CD14-positive monocyte (primary cell): ENCODE measurements around the gene BCDIN3D. TPM values are rescaled to one million over a fixed set of nuclear protein-coding genes. Genes with fewer than 3 reads are reported as not detected.

Experiments
- DNase-seq, 3 donors: peaks; one replicate each; pipeline ENCODE4 v3.0.0-alpha.2; 2011 to 2022
- H2AFZ ChIP-seq: 2 replicates; pipeline ENCODE4 v1.6.0; 2012; ENCODE audit warnings: mild to moderate bottlenecking, low read depth, low read length, inconsistent platforms; ENCODE audit not compliant: insufficient read depth, poor library complexity, severe bottlenecking
- H3K27ac ChIP-seq, 2 donors: 1 replicate in 1 of 2; 2 replicates in 1 of 2; pipeline ENCODE4 v1.5.1; 2012 to 2013; ENCODE audit warnings: low read length in 2 of 2, control low read depth in 1 of 2, inconsistent platforms in 1 of 2, low read depth in 1 of 2, mild to moderate bottlenecking in 1 of 2
- H3K27me3 ChIP-seq, 2 donors: one replicate each; pipeline versions ENCODE4 v1.6.0 to v1.6.1; 2011 to 2013; ENCODE audit warnings: low read length in 2 of 2; ENCODE audit not compliant: control insufficient read depth in 2 of 2, insufficient read depth in 2 of 2
- H3K36me3 ChIP-seq, 2 donors: replicated peaks in 1 of 2; 1 replicate in 1 of 2; 2 replicates in 1 of 2; pipeline versions ENCODE4 v1.5.1 to v1.6.1; 2012 to 2013; ENCODE audit warnings: low read length in 2 of 2, control low read depth in 1 of 2, inconsistent platforms in 1 of 2, mild to moderate bottlenecking in 1 of 2; ENCODE audit not compliant: insufficient read depth in 2 of 2, control insufficient read depth in 1 of 2
- H3K4me1 ChIP-seq, 2 donors: 1 replicate in 1 of 2; 2 replicates in 1 of 2; pipeline versions ENCODE4 v1.5.1 to v1.6.1; 2012 to 2013; ENCODE audit warnings: low read length in 2 of 2, control low read depth in 1 of 2, inconsistent platforms in 1 of 2, mild to moderate bottlenecking in 1 of 2, moderate library complexity in 1 of 2; ENCODE audit not compliant: insufficient read depth in 2 of 2, control insufficient read depth in 1 of 2
- H3K4me2 ChIP-seq: replicated peaks from 2 replicates; pipeline ENCODE3; 2012; ENCODE audit warnings: low read length, moderate library complexity, mild to moderate bottlenecking; ENCODE audit not compliant: poor library complexity, severe bottlenecking; ENCODE audit errors: extremely low read depth
- H3K4me3 ChIP-seq, 3 experiments: fragments of 200-600 bp in 1 of 3; sonication (generic) in 1 of 3; replicated peaks in 1 of 3; 1 replicate in 2 of 3; 2 replicates in 1 of 3; pipeline ENCODE4 v1.5.1; 2011 to 2013; ENCODE audit warnings: low read length in 3 of 3, mild to moderate bottlenecking in 3 of 3, control low read depth in 2 of 3, low read depth in 2 of 3, inconsistent platforms in 1 of 3, moderate library complexity in 1 of 3
- H3K79me2 ChIP-seq: 2 replicates; pipeline ENCODE4 v1.6.0; 2012; ENCODE audit warnings: mild to moderate bottlenecking, control low read depth, inconsistent platforms, low read length, moderate library complexity; ENCODE audit not compliant: insufficient read depth
- H3K9ac ChIP-seq: 2 replicates; pipeline ENCODE4 v1.6.0; 2017; ENCODE audit warnings: low read length, mild to moderate bottlenecking; ENCODE audit not compliant: insufficient read depth, poor library complexity, severe bottlenecking
- H3K9me3 ChIP-seq, 2 donors: replicated peaks in 1 of 2; 1 replicate in 1 of 2; 2 replicates in 1 of 2; pipeline versions ENCODE4 v1.5.1 to v1.6.1; 2012 to 2013; ENCODE audit warnings: low read length in 2 of 2, control low read depth in 1 of 2; ENCODE audit not compliant: control insufficient read depth in 1 of 2, insufficient read depth in 1 of 2
- H4K20me1 ChIP-seq: 2 replicates; pipeline ENCODE4 v1.6.0; 2012; ENCODE audit warnings: mild to moderate bottlenecking, low read length, control low read depth, moderate library complexity; ENCODE audit not compliant: insufficient read depth
- H3K27ac Mint-ChIP-seq, 7 donors: one replicate each; pipeline ENCODE4 v1.8.0; 2020; ENCODE audit warnings: mild to moderate bottlenecking in 7 of 7, mixed read lengths in 7 of 7, moderate library complexity in 6 of 7, inconsistent platforms in 2 of 7
- H3K27me3 Mint-ChIP-seq, 3 donors: one replicate each; pipeline ENCODE4 v1.8.0; 2021 to 2022; ENCODE audit warnings: low read depth in 3 of 3, mild to moderate bottlenecking in 3 of 3, mixed read lengths in 3 of 3, moderate library complexity in 3 of 3, inconsistent platforms in 1 of 3
- H3K36me3 Mint-ChIP-seq, 2 donors: one replicate each; pipeline ENCODE4 v1.8.0; 2020; ENCODE audit warnings: mixed read lengths in 2 of 2, inconsistent platforms in 1 of 2, mild to moderate bottlenecking in 1 of 2
- H3K4me1 Mint-ChIP-seq: one replicate; pipeline ENCODE4 v1.8.0; 2020; ENCODE audit warnings: mild to moderate bottlenecking, mixed read lengths
- H3K4me3 Mint-ChIP-seq, 2 donors: one replicate each; pipeline ENCODE4 v1.8.0; 2020; ENCODE audit warnings: mild to moderate bottlenecking in 2 of 2, mixed read lengths in 2 of 2, moderate library complexity in 1 of 2
- H3K9me3 Mint-ChIP-seq, 7 donors: one replicate each; pipeline ENCODE4 v1.8.0; 2020 to 2022; ENCODE audit warnings: mixed read lengths in 7 of 7, mild to moderate bottlenecking in 6 of 7, moderate library complexity in 6 of 7, inconsistent platforms in 2 of 7
- WGBS: methylation state at CpG from one replicate; pipeline ENCODE4 v1.1.5; 2013; ENCODE audit warnings: missing lambda C conversion rate; ENCODE audit not compliant: insufficient coverage; 5-methylcytosine and 5-hydroxymethylcytosine counted together
- intact Hi-C, 2 donors: fragments of 100-400 bp; cut with micrococcal nuclease; formaldehyde crosslinking; loops; one replicate each; pipeline versions ENCODE4 v1.15.0 to v1.15.1; 2023
- polyA plus RNA-seq, 3 donors: library from polyadenylated mRNA; depleted of rRNA in 1 of 3; unstranded in 2 of 3; stranded (reverse) in 1 of 3; fragments of 300-500 nt in 2 of 3; fragments of >200 nt in 1 of 3; fragmentation: Illumina TruSeq in 2 of 3; gene quantifications; 1 replicate in 2 of 3; 2 replicates in 1 of 3; pipeline ENCODE4 v1.2.3, GENCODE V29; 2012 to 2021
- TF ChIP-seq, protein P1 (sequence below): fragments of 200-600 bp; IDR thresholded peaks from one replicate; pipeline ENCODE4 v1.8.0; 2022; ENCODE audit warnings: antibody characterized with exemption, mild to moderate bottlenecking

The BCDIN3D gene
- polyA plus RNA-seq, 3 donors: 0.71 to 1.2 (median 1.0) TPM

DNA sequence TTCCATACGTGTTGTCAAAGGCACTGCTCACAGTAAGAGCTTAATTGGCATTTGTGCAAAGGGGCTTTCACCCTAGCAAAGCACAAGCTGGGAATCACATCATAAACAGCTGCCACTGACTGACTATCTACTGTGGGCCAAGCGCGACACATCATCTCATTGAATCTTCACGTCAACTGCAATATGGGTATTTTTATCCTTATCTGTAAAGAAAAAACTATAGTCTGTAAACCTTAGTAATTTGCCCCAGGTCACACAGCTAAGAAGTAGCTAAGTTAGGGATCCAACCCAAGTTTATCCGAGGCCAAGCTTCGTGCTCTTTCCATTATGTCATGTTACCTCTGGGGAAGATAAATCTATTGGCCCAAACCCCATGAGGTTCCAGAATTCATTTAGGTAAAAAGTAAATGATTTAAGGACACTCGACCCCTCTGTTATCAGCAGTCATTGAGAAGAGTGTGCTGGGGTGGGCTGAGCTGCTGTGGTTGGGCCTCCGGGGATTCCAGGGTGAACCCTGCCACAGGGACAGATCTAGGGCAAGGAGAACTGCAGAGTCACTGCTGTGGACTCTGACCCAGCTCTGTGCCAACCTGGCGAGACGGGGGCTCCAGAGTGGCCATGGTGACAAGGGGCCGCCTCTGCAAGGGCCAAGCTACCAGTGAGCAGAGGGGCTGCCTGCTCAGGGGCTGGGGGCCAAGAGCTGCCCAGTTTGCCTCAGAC is 42.3 kb downstream of the BCDIN3D start:
- H3K27ac ChIP-seq: no peak overlapping the region
- H3K4me3 ChIP-seq: no peak overlapping the region
- WGBS: 88% methylated on average over 4 of the region's 11 CpGs
- Mint-ChIP-seq H3K27ac (peak overlapping the region in 1 of 7 donors; percentile 61), H3K27me3 (no peaks in the 10 kb centered on the region), H3K36me3 (peaks cover 75 to 90% of the 10 kb centered on the region in 2 donors), H3K9me3 (no peaks in the 10 kb centered on the region), H3K4me3 (no peak overlapping the region), H3K4me1 (peaks cover 17% of the 10 kb centered on the region)
- TF ChIP-seq, protein P1, sequence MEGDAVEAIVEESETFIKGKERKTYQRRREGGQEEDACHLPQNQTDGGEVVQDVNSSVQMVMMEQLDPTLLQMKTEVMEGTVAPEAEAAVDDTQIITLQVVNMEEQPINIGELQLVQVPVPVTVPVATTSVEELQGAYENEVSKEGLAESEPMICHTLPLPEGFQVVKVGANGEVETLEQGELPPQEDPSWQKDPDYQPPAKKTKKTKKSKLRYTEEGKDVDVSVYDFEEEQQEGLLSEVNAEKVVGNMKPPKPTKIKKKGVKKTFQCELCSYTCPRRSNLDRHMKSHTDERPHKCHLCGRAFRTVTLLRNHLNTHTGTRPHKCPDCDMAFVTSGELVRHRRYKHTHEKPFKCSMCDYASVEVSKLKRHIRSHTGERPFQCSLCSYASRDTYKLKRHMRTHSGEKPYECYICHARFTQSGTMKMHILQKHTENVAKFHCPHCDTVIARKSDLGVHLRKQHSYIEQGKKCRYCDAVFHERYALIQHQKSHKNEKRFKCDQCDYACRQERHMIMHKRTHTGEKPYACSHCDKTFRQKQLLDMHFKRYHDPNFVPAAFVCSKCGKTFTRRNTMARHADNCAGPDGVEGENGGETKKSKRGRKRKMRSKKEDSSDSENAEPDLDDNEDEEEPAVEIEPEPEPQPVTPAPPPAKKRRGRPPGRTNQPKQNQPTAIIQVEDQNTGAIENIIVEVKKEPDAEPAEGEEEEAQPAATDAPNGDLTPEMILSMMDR: no peak
- no peaks in the 10 kb centered on the region for H3K27me3 ChIP-seq
- intact Hi-C loops: no loop called here
- H3K36me3 ChIP-seq: peaks cover 76 to 97% of the 10 kb centered on the region in 2 donors
- H2AFZ ChIP-seq: no peak overlapping the region
- H3K9ac ChIP-seq: no peak overlapping the region
- H3K4me1 ChIP-seq: peaks cover 17 to 20% of the 10 kb centered on the region in 2 donors
- no peak overlapping the region for H3K4me2 ChIP-seq
- H3K9me3 ChIP-seq: no peaks in the 10 kb centered on the region
- H3K79me2 ChIP-seq: no peaks in the 10 kb centered on the region
- DNase-seq: no peak
- H4K20me1 ChIP-seq: peaks cover 32% of the 10 kb centered on the region

- Histone ChIP-seq H3K36me3 (peaks cover 79 to 97% of the 10 kb centered on the region in 2 donors), H3K9ac (no peak overlapping the region), H3K27me3 (no peaks in the 10 kb centered on the region), H4K20me1 (peaks cover 16% of the 10 kb centered on the region), H3K9me3 (no peaks in the 10 kb centered on the region), H3K4me2 (no peak overlapping the region), H3K4me3 (no peak overlapping the region), H3K79me2 (no peaks in the 10 kb centered on the region), H3K4me1 (peaks cover 17 to 20% of the 10 kb centered on the region in 2 donors), H2AFZ (no peak overlapping the region), H3K27ac (peak overlapping the region in 1 of 2 donors; percentile 77)
- no peak for DNase-seq
- TF ChIP-seq, protein P1: no peak
- no peak overlapping the region for H3K4me3 Mint-ChIP-seq
- H3K27ac Mint-ChIP-seq: peak overlapping the region in 4 of 7 donors; percentile 52 to 82 (median 56)
- H3K9me3 Mint-ChIP-seq: no peaks in the 10 kb centered on the region
- peaks cover 65 to 88% of the 10 kb centered on the region in 2 donors for H3K36me3 Mint-ChIP-seq
- H3K27me3 Mint-ChIP-seq: no peaks in the 10 kb centered on the region
- intact Hi-C loops: no loop called here
- 100% methylated on average over 2 of the region's 2 CpGs for WGBS
- H3K4me1 Mint-ChIP-seq: peaks cover 17% of the 10 kb centered on the region
Observed at GRCh38 chr12:49798934-49799333, 44.0 kb downstream of the BCDIN3D start.
